ENCODE measurements around the gene DFFB. TPM values are rescaled to one million over a fixed set of nuclear protein-coding genes. Genes with fewer than 3 reads are reported as not detected.

DFFB gene
- polyA plus RNA-seq, 6 donors from 2014 or later: 2.7 to 10.2 (median 7.3) TPM

DNA sequence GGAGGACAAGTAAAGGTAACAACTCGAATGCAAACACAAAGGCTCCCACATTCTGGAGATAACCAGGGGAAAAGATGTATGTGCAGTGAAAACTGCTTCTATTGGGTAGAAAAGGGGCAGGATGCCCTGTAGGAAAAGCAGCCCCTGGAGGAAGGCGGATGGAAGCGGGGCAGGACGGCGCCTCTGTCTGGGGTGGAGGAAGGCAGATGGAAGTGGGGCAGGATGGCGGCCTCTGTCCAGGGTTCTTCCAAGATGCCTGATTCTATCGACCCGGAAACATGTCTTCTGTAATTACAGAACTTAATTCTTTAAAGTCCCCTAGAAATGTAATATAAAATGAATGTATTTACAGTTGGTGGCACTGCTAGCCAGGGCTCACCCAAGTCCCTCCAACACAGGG, 37.0 kb upstream of the DFFB start:
- Mint-ChIP-seq H3K27me3 (no peaks in the 10 kb centered on the region), H3K9me3 (no peaks in the 10 kb centered on the region), H3K4me1 (peaks cover 0 to 7% (median 4%) of the 10 kb centered on the region in 3 donors), H3K27ac (peak overlapping the region in 3 of 6 donors; percentile 26 to 92 (median 44)), H3K36me3 (peaks cover 4 to 38% of the 10 kb centered on the region in 2 donors), H3K4me3 (no peak overlapping the region)
- ATAC-seq (ENCODE audit: low read depth in 2 of 2): no peak
- no peak for DNase-seq

GRCh38 chr1:3821004-3821403, 36.3 kb upstream of the DFFB start:
- peaks cover 4 to 38% of the 10 kb centered on the region in 2 donors for H3K36me3 Mint-ChIP-seq
- ATAC-seq (ENCODE audit: low read depth in 2 of 2): no peak
- no peaks in the 10 kb centered on the region for H3K27me3 Mint-ChIP-seq
- peaks cover 0 to 7% (median 4%) of the 10 kb centered on the region in 3 donors for H3K4me1 Mint-ChIP-seq
- no peaks in the 10 kb centered on the region for H3K9me3 Mint-ChIP-seq
- H3K27ac Mint-ChIP-seq: peak overlapping the region in 2 of 6 donors; percentile 19 to 37
- H3K4me3 Mint-ChIP-seq: no peak overlapping the region
- no peak for DNase-seq

GRCh38 chr1:3821447-3821846, 35.8 kb upstream of the DFFB start:
- Mint-ChIP-seq H3K36me3 (peaks cover 4 to 38% of the 10 kb centered on the region in 2 donors), H3K27me3 (no peaks in the 10 kb centered on the region), H3K27ac (peak overlapping the region in 1 of 6 donors; percentile 37), H3K9me3 (no peaks in the 10 kb centered on the region), H3K4me1 (peaks cover 0 to 7% (median 4%) of the 10 kb centered on the region in 3 donors), H3K4me3 (peak overlapping the region in 1 of 8 donors; percentile 61)
- ATAC-seq (ENCODE audit: low read depth in 2 of 2): no peak
- no peak for DNase-seq

- ATAC-seq (ENCODE audit: low read depth in 2 of 2): no peak
- H3K27ac Mint-ChIP-seq: peak overlapping the region in 1 of 6 donors; percentile 44
- peaks cover 0 to 7% (median 4%) of the 10 kb centered on the region in 3 donors for H3K4me1 Mint-ChIP-seq
- no peaks in the 10 kb centered on the region for H3K9me3 Mint-ChIP-seq
- no peaks in the 10 kb centered on the region for H3K27me3 Mint-ChIP-seq
- H3K4me3 Mint-ChIP-seq: no peak overlapping the region
- peaks cover 4 to 38% of the 10 kb centered on the region in 2 donors for H3K36me3 Mint-ChIP-seq
- no peak for DNase-seq
These were observed 35.4 kb upstream of the DFFB start for GRCh38 chr1:3821908-3822307.

GRCh38 chr1:3822421-3822820, 34.9 kb upstream of the DFFB start:
- H3K27me3 Mint-ChIP-seq: no peaks in the 10 kb centered on the region
- no peaks in the 10 kb centered on the region for H3K9me3 Mint-ChIP-seq
- ATAC-seq (ENCODE audit: low read depth in 2 of 2) (no peak), DNase-seq (no peak)
- H3K4me3 Mint-ChIP-seq: no peak overlapping the region
- peaks cover 0 to 4% (median 2%) of the 10 kb centered on the region in 3 donors for H3K4me1 Mint-ChIP-seq
- H3K27ac Mint-ChIP-seq: no peak overlapping the region
- H3K36me3 Mint-ChIP-seq: peaks cover 4 to 38% of the 10 kb centered on the region in 2 donors

DNA sequence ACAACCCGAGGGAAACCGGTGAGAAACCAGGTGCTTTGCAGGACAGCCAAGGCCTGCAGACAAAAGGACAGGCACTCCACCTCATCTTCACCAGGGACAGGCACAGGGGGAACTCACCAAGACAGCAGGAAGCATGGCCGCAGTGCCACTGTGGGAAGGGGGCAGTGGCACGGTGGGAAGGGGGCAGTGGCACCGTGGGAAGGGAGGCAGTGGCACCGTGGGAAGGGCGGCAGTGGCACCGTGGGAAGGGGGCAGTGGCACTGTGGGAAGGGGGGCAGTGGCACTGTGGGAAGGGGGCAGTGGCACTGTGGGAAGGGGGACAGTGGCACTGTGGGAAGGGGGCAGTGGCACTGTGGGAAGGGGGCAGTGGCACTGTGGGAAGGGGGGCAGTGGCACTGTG, 32.6 kb upstream of the DFFB start:
- no peaks in the 10 kb centered on the region for H3K9me3 Mint-ChIP-seq
- no peak overlapping the region for H3K27ac Mint-ChIP-seq
- peaks cover 6 to 44% of the 10 kb centered on the region in 2 donors for H3K36me3 Mint-ChIP-seq
- peaks cover 0 to 3% (median 0%) of the 10 kb centered on the region in 3 donors for H3K4me1 Mint-ChIP-seq
- DNase-seq: no peak
- H3K27me3 Mint-ChIP-seq: no peaks in the 10 kb centered on the region
- ATAC-seq (ENCODE audit: low read depth in 2 of 2): no peak
- no peak overlapping the region for H3K4me3 Mint-ChIP-seq

- no peak for ATAC-seq (ENCODE audit: low read depth in 2 of 2)
- H3K4me3 Mint-ChIP-seq: no peak overlapping the region
- no peaks in the 10 kb centered on the region for H3K9me3 Mint-ChIP-seq
- DNase-seq: no peak
- no peak overlapping the region for H3K27ac Mint-ChIP-seq
- H3K4me1 Mint-ChIP-seq: no peaks in the 10 kb centered on the region
- peaks cover 8 to 41% of the 10 kb centered on the region in 2 donors for H3K36me3 Mint-ChIP-seq
- no peaks in the 10 kb centered on the region for H3K27me3 Mint-ChIP-seq
These were observed 31.9 kb upstream of the DFFB start for GRCh38 chr1:3825356-3825755.

DNA sequence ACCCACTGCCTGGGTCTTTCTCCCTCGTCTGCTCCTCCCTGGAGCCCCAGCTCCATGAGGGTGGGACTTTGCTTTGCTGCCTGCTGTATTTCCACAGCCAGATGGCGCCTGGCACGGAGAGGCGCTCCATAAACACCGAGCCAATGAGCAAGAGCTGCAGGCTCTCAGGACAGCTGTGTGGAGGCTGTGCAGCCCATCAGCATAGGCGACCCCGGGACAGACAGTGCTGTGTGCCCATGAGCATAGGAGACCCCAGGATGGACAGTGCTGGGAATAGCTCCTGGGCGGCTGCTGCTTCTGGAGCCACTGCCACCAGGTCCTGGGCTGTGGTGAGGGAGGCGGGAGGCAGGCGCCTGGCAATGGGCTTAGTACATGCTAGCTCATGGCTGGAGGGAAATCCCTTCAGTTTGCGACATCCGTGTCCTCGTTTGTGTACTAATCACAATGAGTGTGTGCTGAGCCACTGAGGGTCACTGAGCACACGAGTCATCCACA, 29.4 kb upstream of the DFFB start:
- H3K9me3 Mint-ChIP-seq: no peaks in the 10 kb centered on the region
- DNase-seq: no peak
- ATAC-seq (ENCODE audit: low read depth in 2 of 2): no peak
- no peaks in the 10 kb centered on the region for H3K27me3 Mint-ChIP-seq
- no peak overlapping the region for H3K4me3 Mint-ChIP-seq
- peaks cover 16 to 27% of the 10 kb centered on the region in 2 donors for H3K36me3 Mint-ChIP-seq
- no peaks in the 10 kb centered on the region for H3K4me1 Mint-ChIP-seq
- no peak overlapping the region for H3K27ac Mint-ChIP-seq

DNA sequence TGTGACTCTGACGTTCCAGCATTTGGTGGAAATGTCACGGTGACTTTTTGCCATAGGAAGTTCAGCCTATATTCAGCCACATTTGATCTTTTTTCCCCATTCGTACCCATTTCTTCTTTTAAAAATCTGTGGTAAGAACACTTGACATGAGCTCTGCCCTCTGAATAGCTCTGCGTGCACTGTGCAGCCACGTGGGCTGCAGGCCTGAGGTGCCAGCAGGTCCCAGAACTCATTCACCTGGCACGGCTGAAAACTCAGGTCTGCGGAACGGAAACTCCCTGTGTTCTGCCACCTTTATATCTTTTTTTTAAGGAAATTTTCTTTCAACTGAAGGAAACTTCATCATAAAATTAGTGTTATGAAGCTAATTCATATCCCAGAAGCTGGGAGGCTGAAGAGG, 28.9 kb upstream of the DFFB start:
- Mint-ChIP-seq H3K9me3 (no peaks in the 10 kb centered on the region), H3K36me3 (peaks cover 16 to 27% of the 10 kb centered on the region in 2 donors), H3K27ac (peak overlapping the region in 1 of 6 donors; percentile 39), H3K27me3 (no peaks in the 10 kb centered on the region), H3K4me3 (no peak overlapping the region), H3K4me1 (no peaks in the 10 kb centered on the region)
- ATAC-seq (ENCODE audit: low read depth in 2 of 2): no peak
- DNase-seq: no peak

DNA sequence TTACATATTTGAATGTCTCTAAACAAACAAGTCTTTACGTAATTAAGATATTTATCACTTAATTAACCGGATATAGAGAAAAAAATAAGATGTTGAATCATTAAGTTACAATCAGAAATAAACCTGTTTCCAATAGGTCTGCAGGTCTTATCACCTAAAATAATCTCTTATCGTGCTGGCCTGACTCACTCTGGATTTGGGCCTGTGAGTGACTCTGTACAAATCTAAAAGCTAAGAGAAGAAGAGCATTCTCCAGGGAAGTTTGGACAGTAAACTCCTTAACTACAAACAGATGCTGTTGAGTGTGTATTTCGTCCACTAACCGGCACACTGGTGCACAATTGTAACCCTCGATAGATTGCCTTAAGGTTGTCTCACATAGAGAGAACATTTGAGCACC, 25.6 kb upstream of the DFFB start:
- H3K27ac Mint-ChIP-seq: no peak overlapping the region
- DNase-seq: no peak
- H3K4me3 Mint-ChIP-seq: no peak overlapping the region
- no peaks in the 10 kb centered on the region for H3K27me3 Mint-ChIP-seq
- H3K9me3 Mint-ChIP-seq: peaks cover 0 to 1% (median 0%) of the 10 kb centered on the region in 7 donors
- peaks cover 18 to 39% of the 10 kb centered on the region in 2 donors for H3K36me3 Mint-ChIP-seq
- no peak for ATAC-seq (ENCODE audit: low read depth in 2 of 2)
- no peaks in the 10 kb centered on the region for H3K4me1 Mint-ChIP-seq

DNA sequence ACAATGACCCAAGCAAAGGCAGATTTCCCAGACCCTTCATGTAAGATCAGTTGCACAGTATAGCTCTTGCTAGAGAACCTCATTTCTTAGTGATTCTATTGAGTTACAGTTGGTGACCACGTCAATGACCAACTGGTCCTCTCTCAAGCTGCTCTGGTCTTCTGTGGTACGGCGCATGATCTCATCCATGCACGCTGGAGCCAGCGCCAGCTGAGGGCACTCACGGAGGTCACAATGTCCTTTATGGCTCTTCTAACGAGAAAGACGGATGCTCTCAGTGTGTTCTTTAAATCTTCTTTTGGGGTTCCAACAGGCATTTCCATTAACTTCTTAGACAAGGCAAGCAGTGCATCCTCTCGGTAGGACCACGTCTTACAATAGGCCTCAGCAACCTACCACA, 22.6 kb upstream of the DFFB start:
- DNase-seq (no peak), ATAC-seq (ENCODE audit: low read depth in 2 of 2) (no peak)
- Mint-ChIP-seq H3K4me3 (no peak overlapping the region), H3K9me3 (peaks cover 0 to 16% (median 5%) of the 10 kb centered on the region in 7 donors), H3K36me3 (peaks cover 45 to 50% of the 10 kb centered on the region in 2 donors), H3K4me1 (peaks cover 3 to 7% (median 3%) of the 10 kb centered on the region in 3 donors), H3K27me3 (no peaks in the 10 kb centered on the region), H3K27ac (no peak overlapping the region)

- Mint-ChIP-seq H3K27me3 (no peaks in the 10 kb centered on the region), H3K4me3 (no peak overlapping the region), H3K4me1 (peaks cover 6 to 10% (median 7%) of the 10 kb centered on the region in 3 donors), H3K27ac (no peak overlapping the region), H3K36me3 (peaks cover 49 to 50% of the 10 kb centered on the region in 2 donors), H3K9me3 (peaks cover 0 to 16% (median 5%) of the 10 kb centered on the region in 7 donors)
- ATAC-seq (ENCODE audit: low read depth in 2 of 2) (no peak), DNase-seq (no peak)
These were observed 20.9 kb upstream of the DFFB start for GRCh38 chr1:3836421-3836820.

DNA sequence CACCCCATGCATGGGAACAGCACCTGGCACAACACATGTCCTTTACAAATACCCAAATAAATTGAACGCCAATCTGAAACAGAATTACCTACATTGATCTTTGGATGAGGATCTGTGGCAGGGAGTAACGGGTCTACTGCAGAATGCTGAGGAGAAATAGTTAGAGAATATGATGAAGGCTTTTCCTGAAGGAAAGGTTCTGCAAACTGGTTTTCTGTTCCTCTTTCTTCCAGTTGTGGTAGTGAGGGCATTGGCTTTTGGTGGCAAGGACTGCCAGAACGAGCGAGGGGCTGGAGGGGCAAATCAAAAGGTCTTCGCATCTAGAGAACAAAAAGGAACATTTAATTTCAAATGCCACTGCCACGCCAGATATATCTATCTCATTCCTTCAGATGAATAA, 20.1 kb upstream of the DFFB start:
- Mint-ChIP-seq H3K4me1 (peaks cover 6 to 10% (median 7%) of the 10 kb centered on the region in 3 donors), H3K27me3 (no peaks in the 10 kb centered on the region), H3K4me3 (no peak overlapping the region), H3K36me3 (peaks cover 44 to 48% of the 10 kb centered on the region in 2 donors), H3K9me3 (peaks cover 0 to 16% (median 5%) of the 10 kb centered on the region in 7 donors), H3K27ac (peak overlapping the region in 1 of 6 donors; percentile 6)
- ATAC-seq (ENCODE audit: low read depth in 2 of 2) (no peak), DNase-seq (no peak)

DNA sequence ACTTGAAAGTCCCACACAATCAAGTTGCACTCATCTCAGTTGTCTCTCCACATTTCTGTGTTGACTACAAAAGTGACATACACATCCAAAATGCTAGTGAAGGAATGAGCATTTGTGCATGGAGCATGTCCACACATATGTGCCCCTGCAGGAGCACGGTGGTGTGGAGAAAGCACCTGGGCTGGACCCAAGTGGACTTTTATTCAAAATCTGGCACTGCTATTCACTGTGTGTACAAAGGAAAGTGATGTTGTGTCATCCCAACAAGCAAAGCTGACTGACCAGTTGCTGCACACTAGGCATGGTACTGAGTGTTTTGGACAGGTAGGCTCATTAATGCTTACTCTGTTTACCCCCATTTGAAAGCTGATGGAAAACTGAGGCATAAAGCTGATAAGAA, 19.6 kb upstream of the DFFB start:
- Mint-ChIP-seq H3K27ac (peak overlapping the region in 1 of 6 donors; percentile 52), H3K9me3 (peaks cover 0 to 16% (median 5%) of the 10 kb centered on the region in 7 donors), H3K4me1 (peaks cover 6 to 10% (median 7%) of the 10 kb centered on the region in 3 donors), H3K36me3 (peaks cover 42 to 46% of the 10 kb centered on the region in 2 donors), H3K27me3 (no peaks in the 10 kb centered on the region), H3K4me3 (no peak overlapping the region)
- ATAC-seq (ENCODE audit: low read depth in 2 of 2) (no peak), DNase-seq (no peak)
